ENCODE data around the gene HMCES.
"Not testable (repeated sequence)": the region's sequence is repeated elsewhere in the genome, so short reads cannot be mapped to it uniquely, and the experiment has no call there.

HMCES gene

GRCh38 chr3:129259612-129260477, 18.8 kb upstream of the HMCES start:
- DNase-seq = no peak

- no peak for DNase-seq
Observed at GRCh38 chr3:129260606-129261005, 18.1 kb upstream of the HMCES start.

- peak; percentile 65 to 69 for DNase-seq
Observed at GRCh38 chr3:129261894-129262293, 16.8 kb upstream of the HMCES start.

GRCh38 chr3:129263161-129263910, 15.3 kb upstream of the HMCES start:
- no peak for DNase-seq

- DNase-seq = not testable (repeated sequence)
Observed at GRCh38 chr3:129264994-129265393, 13.7 kb upstream of the HMCES start.

- no peak for DNase-seq
Observed at GRCh38 chr3:129266651-129267050, 12.0 kb upstream of the HMCES start.

- DNase-seq = no peak
Observed at GRCh38 chr3:129268396-129268795, 10.3 kb upstream of the HMCES start.

GRCh38 chr3:129271674-129272073, 7.0 kb upstream of the HMCES start:
- DNase-seq = no peak

- DNase-seq = peak in 1 of 2 experiments; percentile 24
Observed at GRCh38 chr3:129276385-129276784, 2.3 kb upstream of the HMCES start.

- DNase-seq = peak in 1 of 2 experiments; percentile 43
Observed at GRCh38 chr3:129277829-129278271, 820 bp upstream of the HMCES start.

GRCh38 chr3:129278966-129279906, 566 bp downstream of the HMCES start:
- DNase-seq = peak; percentile 25 to 61

- DNase-seq = no peak
Observed at GRCh38 chr3:129280183-129280582, 1.5 kb downstream of the HMCES start.

GRCh38 chr3:129281726-129282125, 3.1 kb downstream of the HMCES start:
- DNase-seq = no peak

GRCh38 chr3:129282727-129283327, 4.2 kb downstream of the HMCES start:
- DNase-seq = peak in 1 of 2 experiments; percentile 53

- DNase-seq = no peak
Observed at GRCh38 chr3:129286081-129286480, 7.4 kb downstream of the HMCES start.

- DNase-seq = no peak
Observed at GRCh38 chr3:129288446-129288845, 9.8 kb downstream of the HMCES start.

GRCh38 chr3:129289201-129289921, 10.7 kb downstream of the HMCES start:
- no peak for DNase-seq

- DNase-seq = peak; percentile 79 to 82
Observed at GRCh38 chr3:129291236-129291886, 12.7 kb downstream of the HMCES start.

GRCh38 chr3:129295286-129295685, 16.6 kb downstream of the HMCES start:
- no peak for DNase-seq

- DNase-seq = no peak
Observed at GRCh38 chr3:129304146-129304961, 25.7 kb downstream of the HMCES start.
